ENCODE data around the gene OASL.

Gene OASL

DNA sequence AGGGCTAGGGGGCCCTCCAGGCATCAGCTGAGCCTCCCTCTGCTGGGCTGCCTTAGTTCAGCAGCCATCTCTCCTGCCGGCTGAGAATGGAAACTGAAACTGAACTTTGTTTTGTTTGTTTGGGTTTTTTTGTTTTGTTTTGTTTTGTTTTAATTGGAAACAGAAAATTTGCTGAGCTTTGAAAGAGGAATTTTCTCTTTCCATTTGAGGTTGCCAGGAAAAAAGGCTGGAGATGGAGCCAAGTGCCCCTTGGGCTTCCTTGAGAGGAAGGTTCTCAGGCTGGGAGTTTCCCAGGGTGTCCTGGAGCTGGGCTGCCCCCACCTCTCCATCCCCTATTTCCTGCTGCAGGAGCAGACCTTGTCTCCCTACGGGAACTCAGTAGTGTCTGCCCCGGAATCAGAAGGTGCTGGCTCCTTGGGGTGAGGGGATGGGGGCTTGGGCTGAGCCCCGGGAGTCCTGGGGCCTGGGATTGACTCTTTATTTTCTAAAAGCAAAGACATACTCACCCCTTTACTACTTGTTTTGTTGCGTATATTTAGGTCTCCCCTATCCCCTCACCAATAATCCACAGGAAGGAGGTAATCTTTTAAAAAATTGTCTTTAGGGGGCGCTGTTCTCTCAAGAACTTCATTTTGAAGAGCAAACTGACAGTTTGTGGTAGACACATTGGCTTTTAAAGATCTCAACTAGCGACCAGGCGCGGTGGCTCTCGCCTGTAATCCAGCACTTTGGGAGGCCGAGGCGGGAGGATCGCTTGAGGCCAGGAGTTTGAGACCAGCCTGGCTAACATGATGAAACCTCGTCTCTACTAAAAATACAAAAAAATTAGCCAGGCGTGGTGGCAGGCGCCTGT, 21.3 kb upstream of the OASL start:
- ChIA-PET CTCF (interaction anchor here (0.6 to 4.2 kb wide), 18 partner anchors 8 to 401 kb away, joined by 3 to 26 read pairs (median 6); no protein-coding TSS in a partner anchor), POLR2A (interaction anchor here (0.6 to 0.7 kb wide), 2 partner anchors 37 to 192 kb away, joined by 5 to 7 read pairs; no protein-coding TSS in a partner anchor)
- Histone ChIP-seq H3K4me1 (ENCODE audit: control insufficient read depth, insufficient read depth, low read length) (no peaks in the 10 kb centered on the region), H3K9me3 (ENCODE audit: control insufficient read depth, insufficient read depth, low read depth, low read length) (no peaks in the 10 kb centered on the region), H3K27ac (ENCODE audit: extremely low read depth, low read depth, low read length) (no peak overlapping the region), H3K4me3 (ENCODE audit: low read depth, low read length) (no peak overlapping the region), H3K36me3 (ENCODE audit: control insufficient read depth in 2 of 2, insufficient read depth in 1 of 2, low read length in 2 of 2) (no peaks in the 10 kb centered on the region)
- TF ChIP-seq ZNF335 (tag by site-specific recombination; conservative IDR thresholded peaks at IDR 0.05), result peak; percentile 82
- TF ChIP-seq ZNF518A (tag by site-specific recombination; conservative IDR thresholded peaks at IDR 0.05; ENCODE audit: low read depth), result no peak
- TF ChIP-seq ZNF654 (tag by site-specific recombination; IDR thresholded peaks at IDR 0.05; ENCODE audit: low read depth), result peak; percentile 63
- peak; percentile 33; the same call in 1 of the 2 replicates for TF ChIP-seq PRDM10 (tag by site-specific recombination; IDR thresholded peaks at IDR 0.05)
- TF ChIP-seq CTCF (tag by site-specific recombination; IDR thresholded peaks at IDR 0.05), result peak; percentile 62; the same call in 1 of the 2 replicates
- TF ChIP-seq, protein P1, sequence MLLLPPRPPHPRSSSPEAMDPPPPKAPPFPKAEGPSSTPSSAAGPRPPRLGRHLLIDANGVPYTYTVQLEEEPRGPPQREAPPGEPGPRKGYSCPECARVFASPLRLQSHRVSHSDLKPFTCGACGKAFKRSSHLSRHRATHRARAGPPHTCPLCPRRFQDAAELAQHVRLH (tag by site-specific recombination; IDR thresholded peaks at IDR 0.05), result 0 out of 2 replicates have a peak, but pooled peaks have one; percentile 42

GRCh38 chr12:121059031-121059898, 20.2 kb upstream of the OASL start:
- CTCF ChIA-PET, result interaction anchor here (0.6 to 4.2 kb wide), 10 partner anchors 9 to 384 kb away, joined by 3 to 25 read pairs (median 6); no protein-coding TSS in a partner anchor
- Histone ChIP-seq H3K36me3 (ENCODE audit: control insufficient read depth in 2 of 2, insufficient read depth in 1 of 2, low read length in 2 of 2) (no peaks in the 10 kb centered on the region), H3K27ac (ENCODE audit: extremely low read depth, low read depth, low read length) (no peak overlapping the region), H3K4me1 (ENCODE audit: control insufficient read depth, insufficient read depth, low read length) (no peaks in the 10 kb centered on the region), H3K9me3 (ENCODE audit: control insufficient read depth, insufficient read depth, low read depth, low read length) (no peaks in the 10 kb centered on the region), H3K4me3 (ENCODE audit: low read depth, low read length) (no peak overlapping the region)
- POLR2A ChIA-PET, result interaction anchor here (0.6 kb wide), 1 partner anchor 38 kb away, joined by 5 read pairs; no protein-coding TSS in a partner anchor
- TF ChIP-seq EGR2 (tag by site-specific recombination; IDR thresholded peaks at IDR 0.05; ENCODE audit: low read depth), result no peak
- TF ChIP-seq ZNF518A (tag by site-specific recombination; conservative IDR thresholded peaks at IDR 0.05; ENCODE audit: low read depth), result no peak
- no peak for TF ChIP-seq ZNF398 (tag by site-specific recombination; IDR thresholded peaks at IDR 0.05)

Data from HEK293 (cell line).